Medulla oblongata (tissue), 1 donor: ENCODE results near the gene SLC15A3.

Source experiments
- DNase-seq: peaks from one replicate; pipeline ENCODE4 v3.0.0-alpha.2; 2015; ENCODE audit errors: extremely low spot score

SLC15A3 gene

GRCh38 chr11:60930394-60930793 is 21.6 kb downstream of the SLC15A3 start:
- DNase-seq = no peak

DNA sequence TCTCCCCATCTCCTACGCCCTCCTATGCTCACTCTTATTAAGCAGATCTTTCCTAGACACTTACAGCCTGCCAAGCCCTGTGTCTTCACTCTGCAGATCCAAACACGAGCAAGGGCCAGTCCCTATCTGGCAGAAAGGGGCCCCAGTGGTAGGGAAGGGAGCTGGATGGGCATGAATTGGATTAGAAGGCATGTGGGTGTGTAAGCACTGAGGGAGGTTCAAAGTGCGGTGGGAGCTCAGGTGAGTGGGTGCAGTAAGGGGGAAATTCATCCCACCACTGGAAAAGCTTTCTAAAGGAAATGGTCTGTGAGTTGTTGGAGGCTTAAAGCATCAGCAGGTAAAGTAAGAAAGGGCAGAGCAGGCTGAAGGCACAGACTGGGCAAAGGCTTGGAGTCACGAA is 22.2 kb downstream of the SLC15A3 start:
- DNase-seq = no peak

GRCh38 chr11:60928563-60929001 is 23.4 kb downstream of the SLC15A3 start:
- DNase-seq = no peak

DNA sequence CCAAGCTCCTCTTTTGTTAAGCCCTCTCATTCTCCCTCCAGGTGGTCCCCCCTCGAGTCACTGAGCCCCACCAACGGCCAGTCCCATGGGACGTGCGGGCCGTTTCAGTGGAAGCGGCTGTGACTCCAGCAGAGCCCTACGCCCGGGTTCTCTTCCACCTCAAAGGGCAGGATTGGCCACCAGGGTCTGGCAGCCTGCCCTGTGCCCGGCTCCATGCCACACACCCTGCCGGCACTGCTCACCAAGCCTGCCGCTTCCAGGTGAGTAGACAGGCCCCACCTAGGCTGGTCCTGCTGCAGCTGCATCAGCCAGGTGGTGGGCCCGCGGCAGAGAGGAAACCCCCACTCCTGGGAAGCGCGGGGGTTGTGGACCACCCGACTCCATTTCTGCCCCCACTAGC is 24.4 kb downstream of the SLC15A3 start:
- no peak for DNase-seq

GRCh38 chr11:60927061-60927592 is 24.8 kb downstream of the SLC15A3 start:
- DNase-seq = no peak

GRCh38 chr11:60926500-60926899 is 25.5 kb downstream of the SLC15A3 start:
- DNase-seq = no peak

DNA sequence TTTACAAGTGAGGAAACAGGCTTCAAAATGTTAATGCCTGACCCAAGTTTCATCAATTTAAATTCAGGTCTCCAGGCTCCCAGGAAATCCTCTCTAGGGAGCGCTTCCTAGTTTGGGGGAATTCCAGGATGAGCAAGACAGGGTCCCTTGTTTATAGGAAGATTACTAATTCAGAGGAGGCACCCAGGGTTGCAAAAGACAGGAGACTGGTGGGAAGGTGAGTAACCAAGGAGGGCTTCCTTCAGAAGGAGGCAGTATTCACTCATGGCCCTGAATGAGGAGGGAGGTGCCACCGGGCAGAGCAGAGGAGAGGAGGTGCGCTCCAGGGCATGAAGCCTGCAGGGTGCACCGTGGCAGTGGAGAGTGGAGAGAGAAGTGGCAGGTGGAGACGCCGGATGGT is 26.1 kb downstream of the SLC15A3 start:
- no peak for DNase-seq

DNA sequence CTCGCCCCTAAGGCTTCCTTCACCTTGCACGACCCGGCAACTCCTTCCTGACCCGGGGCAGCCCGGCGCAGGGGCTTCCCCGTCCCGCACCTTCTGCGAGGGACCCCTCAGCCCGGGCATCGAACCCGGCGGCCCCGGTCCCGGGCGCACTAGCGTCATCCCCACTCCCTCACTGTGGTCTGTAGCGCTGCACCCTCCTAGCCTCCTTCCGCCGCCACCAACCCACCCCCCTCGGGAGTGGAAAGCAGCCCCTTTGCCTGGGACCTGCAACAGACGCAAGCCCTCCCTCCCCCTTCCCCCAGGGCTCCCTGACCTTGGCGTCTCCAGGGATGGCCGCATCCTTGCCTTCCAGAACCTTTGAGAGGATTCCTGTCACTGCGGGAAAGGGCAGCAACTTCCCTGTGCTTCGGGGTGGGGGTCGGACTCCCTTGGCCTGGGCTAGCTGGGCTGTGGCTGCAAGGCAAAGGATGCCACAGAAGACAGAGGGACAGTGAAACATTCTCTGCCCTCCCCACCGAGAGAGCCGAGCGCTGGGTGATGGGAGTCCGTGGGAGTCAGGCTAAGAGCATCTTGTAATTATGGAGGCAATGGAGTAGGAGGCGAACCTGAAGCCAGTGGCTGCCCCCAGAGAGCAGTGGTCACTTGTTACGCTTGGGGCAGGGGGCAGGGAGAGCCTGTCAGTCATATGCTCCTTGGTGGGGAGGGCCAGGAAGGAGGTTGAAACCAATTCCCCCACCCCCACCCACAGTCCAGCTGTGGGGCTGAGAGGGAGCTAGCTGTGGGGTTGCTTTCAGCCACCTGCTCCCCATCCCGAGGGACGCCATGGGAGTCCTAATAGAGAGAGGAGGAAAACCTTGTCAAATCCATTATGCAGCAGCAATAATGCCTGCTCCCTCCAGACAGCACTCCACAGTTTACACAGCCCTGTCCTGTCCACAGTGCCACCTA is 26.8 kb downstream of the SLC15A3 start:
- no peak for DNase-seq

GRCh38 chr11:60924110-60924905 is 27.7 kb downstream of the SLC15A3 start, which contains the start of gene TMEM132A:
TSS of gene TMEM132A (plus strand) at chr11:60924460. CDS start at chr11:60924634, 174 bp downstream.
- DNase-seq = peak; percentile 68

- no peak for DNase-seq
These were observed 28.2 kb downstream of the SLC15A3 start for GRCh38 chr11:60923800-60924109.

DNA sequence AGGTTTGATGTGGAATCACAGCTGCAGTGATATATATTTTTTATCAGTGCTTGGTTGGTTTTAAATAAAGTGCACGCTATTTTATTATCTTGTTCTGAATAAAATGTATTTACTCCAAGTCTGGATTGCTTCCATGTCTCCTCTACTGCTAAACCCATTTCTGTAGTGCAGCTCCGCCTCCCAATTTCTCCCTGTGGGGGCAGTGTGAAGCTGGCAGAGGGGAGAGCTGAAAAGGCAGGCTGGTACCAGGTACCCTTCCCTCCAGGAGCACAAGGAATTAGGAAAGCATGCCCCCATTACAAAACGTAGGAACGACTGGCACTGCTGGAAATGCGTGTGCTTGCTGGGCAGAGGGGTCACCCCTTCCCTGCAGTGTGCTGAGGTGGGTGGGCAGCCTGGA is 28.6 kb downstream of the SLC15A3 start:
- no peak for DNase-seq

DNA sequence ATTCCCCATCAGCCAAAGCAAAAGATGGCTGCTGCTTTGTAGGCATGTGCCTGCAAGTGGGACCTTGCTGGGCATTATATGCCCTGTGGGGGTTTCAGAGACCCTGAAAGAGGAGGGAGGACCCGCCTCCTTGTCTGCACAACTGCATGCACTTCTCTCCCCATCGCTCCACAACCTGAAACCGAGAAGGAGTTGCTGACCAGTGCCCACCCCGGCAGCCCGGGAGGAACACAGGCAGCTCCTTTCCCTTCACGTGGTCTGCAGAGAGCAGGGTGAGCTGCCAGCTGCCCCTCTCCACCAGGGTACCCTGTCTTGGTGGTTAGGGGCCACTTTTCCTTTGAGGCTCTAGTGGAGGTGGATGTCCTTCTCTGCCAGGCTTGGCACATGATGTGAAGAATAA is 29.1 kb downstream of the SLC15A3 start:
- DNase-seq = no peak

GRCh38 chr11:60921777-60922335 is 30.1 kb downstream of the SLC15A3 start:
- DNase-seq = no peak

DNA sequence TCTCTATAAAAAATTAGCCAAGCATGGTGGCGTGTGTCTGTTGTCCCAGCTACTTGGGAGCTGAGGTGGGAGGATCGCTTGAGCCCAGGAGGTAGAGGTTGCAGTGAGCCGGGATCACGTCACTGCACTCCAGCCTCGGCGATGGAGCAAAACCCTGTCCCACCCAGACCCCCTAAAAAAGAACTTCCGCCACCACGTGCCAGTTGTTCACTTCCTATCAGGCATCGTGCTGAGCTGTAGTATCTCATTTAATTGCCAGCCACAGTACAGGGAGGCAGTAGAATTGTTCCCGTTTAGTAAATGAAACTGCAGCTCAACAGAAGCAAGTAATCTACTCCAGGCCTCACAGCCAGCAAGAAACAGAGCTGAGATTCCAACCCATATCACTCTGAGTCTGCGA is 30.7 kb downstream of the SLC15A3 start:
- DNase-seq = no peak

GRCh38 chr11:60919956-60920355 is 32.0 kb downstream of the SLC15A3 start:
- peak; percentile 58 for DNase-seq

DNA sequence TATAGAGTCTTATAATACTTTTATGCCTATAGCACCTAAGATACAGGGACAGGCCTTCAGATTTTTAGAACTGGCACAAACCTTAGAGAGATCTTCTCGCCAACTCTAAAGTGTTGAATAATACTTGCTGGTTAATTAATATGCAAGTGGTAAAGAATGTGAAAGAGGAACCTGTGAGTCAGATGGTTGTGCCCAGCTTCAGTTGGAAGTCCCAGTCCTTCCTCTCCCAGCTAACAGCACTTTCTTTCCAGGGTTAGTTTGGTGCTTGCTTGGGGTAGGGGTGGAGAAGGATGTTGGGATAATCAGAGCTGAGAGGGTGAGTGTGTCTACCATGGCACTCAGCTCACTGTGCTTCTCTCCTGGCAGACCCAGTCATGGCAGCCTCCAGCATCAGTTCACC is 32.7 kb downstream of the SLC15A3 start:
- DNase-seq = no peak

DNA sequence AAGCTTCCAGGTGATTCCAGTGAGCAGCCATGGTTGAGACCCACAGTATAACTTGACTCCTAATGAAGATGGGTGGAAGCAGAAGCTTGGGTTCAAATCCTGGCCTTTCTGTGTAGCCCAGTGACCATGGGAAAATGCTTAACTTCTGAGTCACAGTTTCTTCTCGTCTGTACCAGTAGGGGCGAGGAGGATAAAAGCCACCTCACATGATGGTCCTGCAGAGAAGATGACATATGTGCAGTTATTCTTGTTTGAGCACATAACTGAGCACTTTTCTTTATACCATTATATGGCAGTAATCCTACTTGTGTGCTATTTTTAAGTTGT is 33.1 kb downstream of the SLC15A3 start:
- DNase-seq = no peak

GRCh38 chr11:60918251-60918938 is 33.6 kb downstream of the SLC15A3 start:
- DNase-seq = no peak

GRCh38 chr11:60917267-60917666 is 34.7 kb downstream of the SLC15A3 start:
- DNase-seq = no peak

- no peak for DNase-seq
These were observed 35.2 kb downstream of the SLC15A3 start for GRCh38 chr11:60916669-60917206.

GRCh38 chr11:60915248-60915914 is 36.6 kb downstream of the SLC15A3 start:
- peak; percentile 76 for DNase-seq
